G401.6 (cell line): ENCODE measurements around the gene SLC7A8.
"Not testable (repeated sequence)": the region's sequence is repeated elsewhere in the genome, so short reads cannot be mapped to it uniquely, and the experiment has no call there.

ENCODE experiments used
- FAIRE-seq: peaks from 2 replicates; lab custom pipeline; 2012; peaks lifted over from hg19 to GRCh38; lab: Jason Lieb, UNC

SLC7A8 gene

GRCh38 chr14:23183479-23183878 lies at the start of gene SLC7A8:
Gene SLC7A8, minus strand, starts transcription at chr14:23183660. Its CDS starts 746 bp downstream, at chr14:23182914.
- no peak for FAIRE-seq

- FAIRE-seq, result not testable (repeated sequence)
These were observed 48.9 kb upstream of the SLC7A8 start for GRCh38 chr14:23232241-23232808.

DNA sequence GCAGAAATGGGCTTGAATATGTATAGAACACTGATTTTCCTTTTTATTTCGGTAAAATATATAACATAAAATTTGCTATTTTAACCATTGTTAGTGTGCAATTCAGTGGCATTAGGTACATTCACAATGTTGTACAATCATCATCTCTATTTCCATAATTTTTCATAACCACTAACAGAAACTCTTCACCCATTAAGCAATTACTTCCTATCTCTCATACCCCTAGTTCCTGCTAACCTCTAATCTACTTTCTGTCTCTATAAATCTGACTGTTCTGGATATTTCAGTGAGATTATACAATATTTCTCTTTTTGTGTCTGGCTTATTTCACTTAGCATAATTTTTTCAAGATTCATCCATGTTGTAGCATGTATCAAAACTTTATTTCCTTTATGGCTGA lies 45.4 kb upstream of the SLC7A8 start:
- FAIRE-seq, result no peak

DNA sequence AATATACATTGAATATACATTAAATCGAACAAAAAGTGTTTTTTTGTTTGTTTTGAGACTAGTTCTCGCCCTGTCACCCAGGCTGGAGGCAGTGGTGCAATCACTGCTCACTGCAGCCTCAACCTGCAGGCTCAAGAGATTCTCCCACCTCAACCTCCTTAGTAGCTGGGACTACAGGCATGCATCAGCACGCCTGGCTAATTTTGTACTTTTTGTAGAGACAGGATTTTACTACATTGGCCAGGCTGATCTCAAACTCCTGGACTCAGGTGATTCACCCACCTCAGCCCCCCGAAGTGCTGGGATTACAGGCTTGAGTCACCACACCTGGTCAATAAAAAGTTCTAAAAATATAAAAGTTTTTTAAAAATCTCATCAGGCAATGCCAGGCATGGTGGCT lies 44.1 kb upstream of the SLC7A8 start:
- no peak for FAIRE-seq

DNA sequence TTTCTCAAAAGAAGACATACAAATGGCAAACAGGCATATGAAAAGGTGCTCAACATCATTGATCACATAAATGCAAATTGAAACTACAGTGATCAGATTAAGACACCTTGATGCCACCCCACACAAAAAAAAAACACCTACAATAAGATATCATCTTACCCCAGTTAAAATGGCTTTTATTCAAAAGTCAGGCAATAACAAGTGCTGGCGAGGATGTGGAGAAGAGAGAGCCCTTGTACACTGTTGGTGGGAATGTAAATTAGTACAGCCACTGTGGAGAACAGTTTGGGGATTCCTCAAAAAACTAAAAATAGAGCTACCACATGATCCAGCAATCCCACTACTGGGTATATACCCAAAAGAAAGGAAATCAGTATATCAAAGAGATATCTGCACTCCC lies 41.5 kb upstream of the SLC7A8 start:
- not testable (repeated sequence) for FAIRE-seq

DNA sequence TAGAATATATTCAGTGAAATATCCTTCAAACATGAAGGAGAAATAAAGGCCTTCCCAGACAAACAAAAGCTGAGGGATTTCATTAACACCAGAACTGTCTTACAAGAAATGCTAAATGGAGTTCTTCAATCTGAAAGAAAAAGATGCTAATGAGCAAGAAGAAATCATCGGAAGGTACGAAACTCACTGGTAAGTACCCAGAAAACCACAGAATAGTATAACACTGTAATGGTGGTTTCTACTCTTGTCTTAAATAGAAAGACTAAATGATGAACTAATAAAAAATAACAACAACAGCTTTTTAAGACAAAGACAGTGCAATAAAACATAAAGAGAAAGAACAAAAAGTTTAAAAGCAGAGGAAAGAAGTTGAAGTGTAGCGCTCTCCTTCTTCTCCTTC lies 35.6 kb upstream of the SLC7A8 start:
- FAIRE-seq, result no peak

DNA sequence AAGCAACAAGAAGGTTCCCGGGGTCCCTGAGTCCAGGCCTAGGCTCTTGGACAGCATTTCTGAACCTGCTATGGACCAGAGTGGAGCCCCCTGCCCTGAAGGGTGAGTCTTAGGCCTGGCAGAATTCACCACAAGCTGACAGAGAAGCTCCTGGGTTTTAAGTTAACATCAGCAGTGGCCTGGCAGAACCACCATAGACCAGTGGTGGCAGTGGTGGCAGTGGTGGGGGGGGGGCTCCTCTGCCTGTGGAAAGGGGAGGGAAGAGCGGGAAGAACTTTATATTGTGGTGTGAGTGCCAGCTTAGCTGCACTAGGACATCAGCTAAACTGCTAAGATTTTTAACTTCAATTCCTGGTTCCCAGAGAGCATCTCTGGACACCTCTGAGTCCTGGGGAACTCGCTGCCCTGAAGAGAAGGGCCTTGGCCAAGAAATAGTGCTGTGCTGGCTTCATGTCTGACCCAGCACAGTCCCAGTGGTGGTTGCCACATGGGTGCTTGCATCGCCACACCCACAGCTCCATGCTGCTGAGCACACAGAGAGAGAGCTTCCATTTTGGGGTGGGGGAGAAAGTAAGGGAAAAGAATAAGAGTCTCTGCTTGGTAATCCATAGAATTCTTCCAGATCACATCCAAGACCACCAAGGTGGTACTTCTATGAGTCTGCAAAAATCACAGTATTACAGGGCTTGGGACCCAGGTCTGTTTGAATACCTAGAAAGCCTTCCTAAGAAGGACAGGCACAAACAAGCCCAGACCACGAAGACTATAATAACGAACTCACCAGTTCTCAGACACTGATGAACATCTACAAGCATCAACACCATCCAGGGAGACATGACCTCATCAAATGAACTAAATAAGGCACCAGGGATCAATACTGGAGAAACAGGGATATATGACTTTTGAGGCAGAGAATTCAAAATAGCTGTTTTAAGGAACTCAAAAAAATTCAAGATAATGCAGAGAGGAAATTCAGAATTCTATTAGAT lies 33.9 kb upstream of the SLC7A8 start:
- no peak for FAIRE-seq

- FAIRE-seq, result no peak
These were observed 32.0 kb upstream of the SLC7A8 start for GRCh38 chr14:23215421-23215820.

GRCh38 chr14:23209651-23210423 lies 26.4 kb upstream of the SLC7A8 start:
- FAIRE-seq, result no peak

DNA sequence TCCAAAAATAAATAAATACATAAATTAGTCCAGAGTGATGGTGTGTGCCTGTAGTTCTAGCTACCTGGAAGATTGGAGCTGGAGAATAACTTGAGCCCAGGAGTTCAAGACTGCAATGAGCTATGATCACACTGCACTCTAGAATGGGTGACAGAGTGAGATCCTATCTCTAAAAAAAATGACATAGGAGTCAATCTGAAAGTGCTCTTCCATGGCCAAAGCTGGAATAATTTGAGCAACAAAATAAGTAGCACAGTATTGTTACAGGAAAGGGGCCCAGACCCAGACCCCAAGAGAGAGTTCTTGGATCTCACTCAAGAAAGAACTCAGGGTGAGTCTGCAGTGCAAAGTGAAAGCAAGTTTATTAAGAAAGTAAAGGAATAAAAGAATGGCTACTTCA lies 24.9 kb upstream of the SLC7A8 start:
- no peak for FAIRE-seq

- no peak for FAIRE-seq
These were observed 23.7 kb upstream of the SLC7A8 start for GRCh38 chr14:23207146-23207540.

- no peak for FAIRE-seq
These were observed 23.1 kb upstream of the SLC7A8 start for GRCh38 chr14:23206422-23207145.

GRCh38 chr14:23202001-23202400 lies 18.5 kb upstream of the SLC7A8 start:
- no peak for FAIRE-seq

DNA sequence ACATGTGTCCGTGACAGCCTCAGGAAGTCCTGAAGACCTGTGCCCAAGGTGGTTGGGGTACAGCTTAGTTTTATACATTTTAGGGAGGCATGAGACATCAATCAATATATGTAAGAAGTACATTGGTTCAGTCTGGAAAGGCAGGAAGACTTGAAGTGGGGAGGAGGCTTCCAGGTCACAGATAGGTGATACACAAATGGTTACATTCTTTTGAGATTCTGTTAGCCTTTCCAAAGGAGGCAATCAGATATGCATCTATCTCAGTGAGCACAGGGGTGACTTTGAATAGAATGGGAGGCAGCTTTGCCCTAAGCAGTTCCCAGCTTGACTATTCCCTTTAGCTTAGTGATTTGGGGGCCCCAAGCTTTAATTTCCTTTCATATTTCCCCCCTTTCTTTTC lies 15.7 kb upstream of the SLC7A8 start:
- not testable (repeated sequence) for FAIRE-seq

GRCh38 chr14:23196487-23196886 lies 13.0 kb upstream of the SLC7A8 start:
- FAIRE-seq, result not testable (repeated sequence)

DNA sequence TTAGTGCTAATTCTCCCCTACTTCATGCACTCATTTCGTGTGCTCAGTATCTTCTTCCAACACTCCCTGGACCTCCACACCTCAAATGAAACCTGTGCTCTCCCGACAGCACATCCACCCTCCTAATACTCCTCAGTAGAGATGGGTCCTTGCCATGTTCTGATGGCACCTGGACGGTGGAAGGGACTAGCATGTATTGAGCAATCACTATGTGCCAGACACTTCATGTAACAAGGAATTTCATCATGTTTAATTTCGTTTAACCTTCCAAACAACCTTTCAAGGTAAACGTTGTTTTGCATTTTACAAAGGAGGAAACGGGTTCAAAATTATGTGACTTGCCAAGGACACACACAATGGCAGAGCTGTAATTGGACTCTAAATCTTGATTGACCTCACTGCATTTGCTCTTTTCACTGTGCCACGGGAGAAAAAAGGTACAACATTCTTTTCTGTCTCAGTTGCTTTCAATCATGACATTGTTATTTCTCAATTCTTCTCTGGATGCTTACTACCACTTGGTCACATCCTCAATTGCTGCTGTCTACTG lies 12.2 kb upstream of the SLC7A8 start:
- FAIRE-seq, result no peak

DNA sequence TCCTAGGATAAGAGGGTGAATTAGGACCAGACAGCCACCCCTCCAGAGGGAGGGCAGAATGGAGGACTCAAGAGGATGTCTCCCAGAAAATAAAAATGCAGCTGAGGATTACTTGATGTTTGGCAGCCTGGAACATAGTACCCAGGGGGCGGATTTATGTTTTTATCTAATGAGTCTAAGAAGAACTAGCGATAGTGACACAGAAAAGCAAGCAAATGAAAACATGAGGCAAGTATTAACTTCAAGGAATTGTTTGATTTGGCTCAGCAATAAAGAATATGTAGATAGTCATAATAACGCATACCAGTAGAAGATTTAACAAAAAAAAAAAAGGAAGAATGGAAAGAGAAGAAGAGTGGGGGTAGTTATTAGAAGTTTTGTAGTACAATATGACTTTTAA lies 10.0 kb upstream of the SLC7A8 start:
- no peak for FAIRE-seq

DNA sequence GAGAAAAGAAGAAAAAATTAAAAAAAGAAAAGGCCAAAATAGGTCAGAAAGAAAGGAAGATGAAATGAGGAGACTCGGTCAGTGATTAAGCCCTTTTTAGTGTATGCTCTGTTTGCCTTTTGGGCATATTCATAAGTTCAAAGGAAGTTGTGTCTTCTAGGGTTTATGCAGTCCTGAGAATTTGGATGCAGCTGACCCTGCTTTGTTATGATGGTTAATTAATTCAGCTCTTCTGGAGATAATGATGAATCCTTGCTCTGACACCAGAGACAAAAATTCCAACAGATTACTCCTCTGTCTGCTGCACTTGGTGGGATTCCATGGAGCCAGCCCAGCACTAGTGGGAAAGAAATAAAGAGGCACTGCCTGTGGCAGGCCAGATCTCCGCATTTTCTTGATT lies 4.5 kb upstream of the SLC7A8 start:
- FAIRE-seq, result no peak

GRCh38 chr14:23186913-23187654 lies 3.6 kb upstream of the SLC7A8 start:
- peak; percentile 66 for FAIRE-seq

- no peak for FAIRE-seq
These were observed 1.6 kb upstream of the SLC7A8 start for GRCh38 chr14:23185063-23185462.

- FAIRE-seq, result no peak
These were observed 346 bp downstream of the SLC7A8 start for GRCh38 chr14:23183158-23183470.
